Measurements from ENCODE around the gene VPS4A. TPM values are rescaled to one million over a fixed set of nuclear protein-coding genes. Genes with fewer than 3 reads are reported as not detected.
"Not testable (repeated sequence)": the region's sequence is repeated elsewhere in the genome, so short reads cannot be mapped to it uniquely, and the experiment has no call there.

Gene VPS4A
- total RNA-seq, 1 donor from 2014 or later, result 46.0 TPM

- DNase-seq (ENCODE audit: extremely low read depth, low read depth, low spot score), result not testable (repeated sequence)
Measured at GRCh38 chr16:69360070-69360469, 48.9 kb downstream of the VPS4A start.

- DNase-seq (ENCODE audit: extremely low read depth, low read depth, low spot score), result no peak
Measured at GRCh38 chr16:69363281-69363717, 52.1 kb downstream of the VPS4A start.

- no peak for DNase-seq (ENCODE audit: extremely low read depth, low read depth, low spot score)
Measured at GRCh38 chr16:69364088-69364487, 52.9 kb downstream of the VPS4A start.

- DNase-seq (ENCODE audit: extremely low read depth, low read depth, low spot score), result no peak
Measured at GRCh38 chr16:69365901-69366300, 54.8 kb downstream of the VPS4A start.

GRCh38 chr16:69366431-69366830 is 55.3 kb downstream of the VPS4A start:
- DNase-seq (ENCODE audit: extremely low read depth, low read depth, low spot score), result no peak

GRCh38 chr16:69367980-69368379 is 56.8 kb downstream of the VPS4A start:
- DNase-seq (ENCODE audit: extremely low read depth, low read depth, low spot score), result no peak

GRCh38 chr16:69368866-69369265 is 57.7 kb downstream of the VPS4A start:
- no peak for DNase-seq (ENCODE audit: extremely low read depth, low read depth, low spot score)

GRCh38 chr16:69371564-69371963 is 60.4 kb downstream of the VPS4A start:
- no peak for DNase-seq (ENCODE audit: extremely low read depth, low read depth, low spot score)

- no peak for DNase-seq (ENCODE audit: extremely low read depth, low read depth, low spot score)
Measured at GRCh38 chr16:69373019-69373418, 61.9 kb downstream of the VPS4A start.

Other genes starting within 250 kb of the VPS4A start
- gene HAS3, start 205.7 kb upstream of the VPS4A start, total RNA-seq, result 0.70 and 6.2 TPM in 2 replicates
- 109 and 118 TPM in 2 replicates for gene CHTF8, start 178.8 kb upstream of the VPS4A start, total RNA-seq
- gene UTP4, start 178.7 kb upstream of the VPS4A start, total RNA-seq, result 25.6 and 31.5 TPM in 2 replicates
- 51.4 and 85.3 TPM in 2 replicates for gene SNTB2, start 124.2 kb upstream of the VPS4A start, total RNA-seq
- gene PDF, start 19.2 kb downstream of the VPS4A start, total RNA-seq, result 22.2 and 24.4 TPM in 2 replicates
- gene COG8, start 28.2 kb downstream of the VPS4A start, total RNA-seq, result 47.9 and 48.7 TPM in 2 replicates
- gene NIP7, start 28.4 kb downstream of the VPS4A start, total RNA-seq, result 22.6 and 25.8 TPM in 2 replicates
- not detected in 2 replicates for gene TMED6, start 40.4 kb downstream of the VPS4A start, total RNA-seq
- gene TERF2, start 74.7 kb downstream of the VPS4A start, total RNA-seq, result 17.7 and 19.0 TPM in 2 replicates
- gene CYB5B, start 113.3 kb downstream of the VPS4A start, total RNA-seq, result 102 and 165 TPM in 2 replicates